Pancreas (tissue), 10 donors: ENCODE data around the gene F11R. TPM values are rescaled to one million over a fixed set of nuclear protein-coding genes. Genes with fewer than 3 reads are reported as not detected.
"Not testable (repeated sequence)": the region's sequence is repeated elsewhere in the genome, so short reads cannot be mapped to it uniquely, and the experiment has no call there.

ENCODE experiments used
- ATAC-seq, 4 donors: fragments of 200-7000 bp; cut with Tn5 transposase; one replicate each; pipeline versions ENCODE4 v1.8.0 to v1.9.1; 2020; ENCODE audit warnings: mild to moderate bottlenecking in 4 of 4, moderate library complexity in 4 of 4
- DNase-seq, 6 donors: peaks; one replicate each; pipeline ENCODE4 v3.0.0-alpha.2; 2020
- FAIRE-seq: peaks from 2 replicates; lab custom pipeline; 2012; peaks lifted over from hg19 to GRCh38; lab: Jason Lieb, UNC
- H3K27ac ChIP-seq, 4 donors: fragments of 200-600 bp; sonication (generic); 1 replicate in 3 of 4; 2 replicates in 1 of 4; pipeline versions ENCODE4 v1.5.0 to v1.8.0; 2020
- H3K27me3 ChIP-seq, 4 donors: fragments of 200-600 bp; one replicate each; pipeline ENCODE4 v1.8.0; 2021
- H3K36me3 ChIP-seq, 3 donors: fragments of 200-600 bp; sonication (generic) in 1 of 3; one replicate each; pipeline versions ENCODE4 v1.5.0 to v1.8.0; 2020 to 2021
- H3K4me1 ChIP-seq, 3 donors: fragments of 200-600 bp; one replicate each; pipeline ENCODE4 v1.8.0; 2021
- H3K4me3 ChIP-seq, 4 donors: fragments of 200-600 bp; sonication (generic) in 2 of 4; one replicate each; pipeline versions ENCODE4 v1.5.0 to v1.8.0; 2020 to 2021
- H3K9me3 ChIP-seq, 4 donors: fragments of 200-600 bp; one replicate each; pipeline ENCODE4 v1.8.0; 2021
- CTCF ChIP-seq, 4 donors: fragments of 200-600 bp; sonication (generic) in 3 of 4; IDR thresholded peaks; one replicate each; pipeline versions ENCODE4 v1.5.0 to v1.8.0; 2021; ENCODE audit warnings: antibody characterized with exemption in 4 of 4
- WGBS, 2 donors: extraction: QIAGEN DNeasy Blood & Tissue Kit; methylation state at CpG; one replicate each; pipeline ENCODE4 v1.1.7; 2013; 5-methylcytosine and 5-hydroxymethylcytosine counted together
- intact Hi-C, 3 donors: fragments of 100-400 bp; cut with DNase I; formaldehyde crosslinking; loops; one replicate each; pipeline versions ENCODE4 v1.11.1 to v1.14.2; 2022
- polyA plus RNA-seq, 2 donors: library from polyadenylated mRNA; stranded (reverse); fragments of 200-250 nt; gene quantifications; one replicate each; pipeline ENCODE4 v1.2.3, GENCODE V29; 2013
- total RNA-seq, 6 donors: library from RNA; stranded (reverse); fragmentation: NEBNext Ultra II Directional in 4 of 6; extraction: Animal tissue kit (Norgen Biotek cat#: 25700) in 4 of 6; gene quantifications; one replicate each; pipeline versions ENCODE4 v1.2.1 to v1.2.4, GENCODE V29; 2021 to 2023
- donor health status: healthy with polysubstance abuse.
- donor health status: DM: no; HTN: no; CAD: no; lungs with moderate emphysema.
- donor health status: DM: no; HTN: no; CAD: no.
- donor health status: control.
- donor health status: control.
- donor health status: Bipolar disorder and iron deficiency.
- donor health status: DM: yes; HTN: yes; CAD: no.
- donor health status: DM: no; HTN: no; CAD: no.
- donor health status: DM: no; HTN: no; CAD: no.
- donor health status: DM: yes; HTN: yes; CAD: no.

Gene F11R
- total and polyA plus RNA-seq, 8 donors = 22.7 to 59.5 (median 36.9) TPM

- WGBS, 2 donors = 80 to 82% methylated on average over 1 of the region's 1 CpG
- no peak for FAIRE-seq
These were observed 23.5 kb downstream of the F11R start for GRCh38 chr1:160997323-160998038.

GRCh38 chr1:160996178-160996577 is 24.8 kb downstream of the F11R start:
- Histone ChIP-seq H3K4me1 (no peaks in the 10 kb centered on the region), H3K36me3 (peaks cover 0 to 31% (median 18%) of the 10 kb centered on the region in 3 donors), H3K27me3 (no peaks in the 10 kb centered on the region), H3K27ac (no peak overlapping the region), H3K9me3 (no peaks in the 10 kb centered on the region), H3K4me3 (no peak overlapping the region)
- FAIRE-seq (no peak), ATAC-seq (peak in 1 of 4 donors; percentile 6), DNase-seq (no peak)
- WGBS, 2 donors = 84 to 92% methylated on average over 3 of the region's 3 CpGs
- no peak for TF ChIP-seq CTCF (IDR thresholded peaks at IDR 0.05)
- intact Hi-C loops = loop anchor here in 1 of 3 donors (10.0 kb wide), 1 partner anchor 99 kb away; the partner anchor contains the start of gene KLHDC9

More at GRCh38 chr1:160997323-160998038, 23.5 kb downstream of the F11R start:
- Histone ChIP-seq H3K27ac (peak overlapping the region in 2 of 4 donors; percentile 25 to 53), H3K4me1 (no peaks in the 10 kb centered on the region), H3K4me3 (no peak overlapping the region), H3K36me3 (peaks cover 0 to 31% (median 18%) of the 10 kb centered on the region in 3 donors), H3K27me3 (no peaks in the 10 kb centered on the region), H3K9me3 (no peaks in the 10 kb centered on the region)
- TF ChIP-seq CTCF (IDR thresholded peaks at IDR 0.05) = peak in 3 of 4 donors; percentile 30 to 50 (median 45)
- DNase-seq = peak in 5 of 6 donors; percentile 50 to 71 (median 67)
- peak; percentile 79 to 96 (median 93) for ATAC-seq
- intact Hi-C loops = loop anchor here in 1 of 3 donors (10.0 kb wide), 1 partner anchor 97 kb away; the partner anchor contains the start of gene KLHDC9

DNA sequence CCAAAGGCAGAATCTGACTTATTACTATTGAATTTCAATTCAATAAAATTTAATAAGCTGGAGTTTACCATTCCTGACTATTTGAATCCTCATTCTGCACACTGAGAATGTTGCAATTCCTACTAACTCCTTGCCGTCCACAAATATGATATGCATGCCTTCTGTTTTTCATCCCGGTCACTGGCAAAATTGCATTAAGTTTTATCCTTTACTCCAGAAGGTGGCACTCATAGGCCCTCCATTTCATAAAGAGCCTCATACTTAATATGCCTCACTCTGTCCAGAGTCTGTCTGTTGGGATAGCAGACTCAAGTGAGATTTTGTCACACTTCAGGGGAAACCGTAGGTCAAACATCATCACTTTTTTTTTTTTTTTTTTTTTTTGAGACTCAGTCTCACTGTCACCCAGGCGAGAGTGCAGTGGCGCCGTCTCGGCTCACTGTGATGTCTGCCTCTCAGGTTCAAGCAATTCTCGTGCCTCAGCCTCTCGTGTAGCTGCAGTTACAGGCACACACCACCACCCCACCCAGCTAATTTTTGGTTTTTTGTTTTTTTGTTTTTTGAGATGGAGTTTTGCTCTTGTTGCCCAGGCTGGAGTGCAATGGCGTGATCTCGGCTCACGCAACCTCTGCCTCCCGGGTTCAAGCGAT is 27.3 kb downstream of the F11R start:
- H3K4me1 ChIP-seq = no peaks in the 10 kb centered on the region
- no peak overlapping the region for H3K4me3 ChIP-seq
- 78 to 82% methylated on average over 14 of the region's 14 CpGs for WGBS, 2 donors
- TF ChIP-seq CTCF (IDR thresholded peaks at IDR 0.05) = peak in 1 of 4 donors; percentile 8
- H3K27me3 ChIP-seq = no peaks in the 10 kb centered on the region
- ATAC-seq = peak in 2 of 4 donors; percentile 28 to 29
- H3K27ac ChIP-seq = no peak overlapping the region
- intact Hi-C loops = loop anchor here in 1 of 3 donors (10.0 kb wide), 1 partner anchor 101 kb away; the partner anchor contains the start of gene KLHDC9
- peaks cover 0 to 9% (median 0%) of the 10 kb centered on the region in 3 donors for H3K36me3 ChIP-seq
- FAIRE-seq = no peak
- DNase-seq = no peak
- H3K9me3 ChIP-seq = no peaks in the 10 kb centered on the region

DNA sequence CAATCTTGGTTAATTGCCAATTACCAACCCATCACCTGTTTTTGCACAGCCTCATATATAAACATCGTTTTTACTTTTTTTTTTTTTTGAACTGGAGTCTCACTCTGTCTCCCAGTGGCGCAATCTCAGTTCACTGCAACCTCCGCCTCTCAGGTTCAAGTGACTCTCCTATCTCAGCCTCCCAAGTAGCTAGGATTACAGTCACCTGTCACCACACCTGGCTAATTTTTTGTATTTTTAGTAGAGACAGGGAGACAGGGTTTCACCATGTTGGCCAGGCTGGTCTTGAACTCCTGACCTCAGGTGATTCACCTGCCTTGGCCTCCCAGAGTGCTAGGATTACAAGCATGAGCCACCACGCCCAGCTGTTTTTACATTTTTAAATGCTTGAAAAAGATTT is 28.9 kb downstream of the F11R start:
- 82 to 84% methylated on average over 4 of the region's 4 CpGs for WGBS, 2 donors

GRCh38 chr1:160987359-160988050 is 33.4 kb downstream of the F11R start:
- intact Hi-C loops = no loop called here
- ATAC-seq (no peak), FAIRE-seq (no peak), DNase-seq (no peak)
- Histone ChIP-seq H3K9me3 (no peaks in the 10 kb centered on the region), H3K27me3 (no peaks in the 10 kb centered on the region), H3K36me3 (no peaks in the 10 kb centered on the region), H3K27ac (no peak overlapping the region), H3K4me3 (no peak overlapping the region), H3K4me1 (no peaks in the 10 kb centered on the region)
- 87 to 88% methylated on average over 8 of the region's 8 CpGs for WGBS, 2 donors
- TF ChIP-seq CTCF (IDR thresholded peaks at IDR 0.05) = no peak

More for the DNA sequence above, 28.9 kb downstream of the F11R start:
- not testable (repeated sequence) for DNase-seq, H3K36me3 ChIP-seq, H3K27ac ChIP-seq, H3K4me1 ChIP-seq, FAIRE-seq, ATAC-seq, H3K9me3 ChIP-seq, H3K4me3 ChIP-seq, H3K27me3 ChIP-seq
- intact Hi-C loops = loop anchor here in 1 of 3 donors (10.0 kb wide), 1 partner anchor 103 kb away; the partner anchor contains the start of gene KLHDC9
